ENCODE results near the gene MDGA2. TPM values are rescaled to one million over a fixed set of nuclear protein-coding genes. Genes with fewer than 3 reads are reported as not detected.

Gene MDGA2
- total and polyA plus RNA-seq, 2 of the 8 experiments (the other 6 are each of a cell fraction or from before 2014, with no cell fraction given): 0.11 to 0.69 TPM

DNA sequence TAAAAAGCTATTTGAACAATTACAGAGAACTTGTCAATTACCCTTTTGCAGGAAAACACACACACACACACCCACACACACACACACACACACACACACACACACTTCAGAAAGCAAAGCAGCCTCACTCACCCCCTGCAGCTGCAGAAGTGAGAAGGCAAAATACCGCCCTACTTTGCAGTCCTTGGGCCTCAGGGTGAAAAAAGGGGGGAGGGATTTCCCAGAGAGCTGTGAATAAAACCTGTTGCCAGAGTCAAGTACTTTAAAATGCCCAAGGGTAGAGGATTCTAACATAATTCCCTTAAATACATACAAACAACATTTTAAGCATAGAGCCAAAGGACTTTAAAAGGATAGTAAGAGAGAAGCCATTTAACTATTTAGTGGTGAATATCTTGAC is 285.9 kb downstream of the MDGA2 start:
- TF ChIP-seq SP4 (IDR thresholded peaks at IDR 0.05; ENCODE audit: low read length) (no peak), TCF12 (IDR thresholded peaks at IDR 0.05; ENCODE audit: low read depth, low read length) (no peak), CHD1 (IDR thresholded peaks at IDR 0.05; ENCODE audit: low read depth, low read length) (no peak), BACH1 (IDR thresholded peaks at IDR 0.05; ENCODE audit: low read length) (peak; percentile 35; the same call in 1 of the 2 replicates), CTBP2 (IDR thresholded peaks at IDR 0.05; ENCODE audit: borderline replicate concordance, insufficient read depth, insufficient read length, low read length) (no peak), SP1 (IDR thresholded peaks at IDR 0.05; ENCODE audit: low read depth, low read length) (no peak), TEAD4 (IDR thresholded peaks at IDR 0.05; ENCODE audit: low read depth, low read length) (no peak), JUND (IDR thresholded peaks at IDR 0.05; ENCODE audit: low read length) (no peak)
- Histone ChIP-seq H3K4ac (replicated peaks; ENCODE audit: insufficient read length, low read depth, low read length) (no peak overlapping the region), H2AFZ (ENCODE audit: low read length) (no peak overlapping the region; the same call in 1 of the 2 replicates), H3K4me1 (replicated peaks in 1 of 4; ENCODE audit: control insufficient read depth in 3 of 4, insufficient read depth in 4 of 4, low read length in 3 of 4) (no peaks in the 10 kb centered on the region; a peak in 1 of 7 replicates), H3K56ac (replicated peaks; ENCODE audit: insufficient read length, low read depth, low read length) (no peak overlapping the region), H4K20me1 (replicated peaks in 1 of 2; ENCODE audit: control insufficient read depth in 1 of 2, insufficient read depth in 2 of 2, low read length in 2 of 2) (no peaks in the 10 kb centered on the region), H3K18ac (ENCODE audit: extremely low read depth, low read length) (no peak overlapping the region), H4K5ac (ENCODE audit: insufficient read length, low read depth, low read length) (no peak overlapping the region), H2BK12ac (ENCODE audit: low read depth, low read length) (no peak overlapping the region), H3K23me2 (ENCODE audit: low read depth, low read length) (no peaks in the 10 kb centered on the region; the same call in 1 of the 2 replicates), H4K8ac (ENCODE audit: extremely low read depth, insufficient read depth, low read length) (no peak overlapping the region), H3K9ac (replicated peaks in 1 of 4; ENCODE audit: extremely low read depth in 1 of 4, low read depth in 3 of 4, low read length in 3 of 4) (no peak overlapping the region), H2BK20ac (ENCODE audit: low read length) (no peak overlapping the region), H3K4me3 (ENCODE audit: extremely low read depth in 1 of 4, insufficient read depth in 2 of 4, low read depth in 3 of 4, low read length in 4 of 4) (no peak overlapping the region), H3K36me3 (ENCODE audit: control insufficient read depth in 2 of 4, insufficient read depth in 4 of 4, low read length in 3 of 4) (no peaks in the 10 kb centered on the region), H3K14ac (ENCODE audit: insufficient read length) (no peak overlapping the region), H2BK5ac (ENCODE audit: low read depth, low read length) (no peak overlapping the region), H3K4me2 (ENCODE audit: insufficient read depth in 1 of 2, low read depth in 2 of 2, low read length in 2 of 2) (no peak overlapping the region), H3K27ac (ENCODE audit: low read depth, low read length) (no peak overlapping the region), H3K23ac (ENCODE audit: insufficient read length) (no peak overlapping the region), H2BK120ac (replicated peaks; ENCODE audit: low read depth, low read length) (no peak overlapping the region), H2AK5ac (ENCODE audit: low read depth, low read length) (no peak overlapping the region), H3K79me2 (ENCODE audit: control insufficient read depth in 1 of 2, insufficient read depth in 2 of 2, low read length in 2 of 2) (no peaks in the 10 kb centered on the region), H3K9me3 (ENCODE audit: insufficient read depth in 2 of 2, low read depth in 1 of 2, low read length in 1 of 2) (no peaks in the 10 kb centered on the region), H2BK15ac (ENCODE audit: low read length) (no peak overlapping the region), H3K79me1 (ENCODE audit: low read depth, low read length) (no peaks in the 10 kb centered on the region), H4K91ac (replicated peaks; ENCODE audit: insufficient read length, low read length) (no peak overlapping the region), H3K27me3 (replicated peaks in 1 of 4; ENCODE audit: control insufficient read depth in 3 of 4, extremely low read depth in 1 of 4, insufficient read depth in 3 of 4, low read length in 3 of 4) (no peaks in the 10 kb centered on the region)
- DNase-seq (ENCODE audit: low read depth in 1 of 2, low spot score in 2 of 2) (peak in 1 of 2 experiments; percentile 31), FAIRE-seq (no peak)
- WGBS, 2 experiments (ENCODE audit: extremely low coverage in 1 of 2, insufficient coverage in 1 of 2, insufficient read length in 1 of 2, insufficient replicate concordance in 2 of 2, low coverage in 1 of 2, low lambda C conversion rate in 2 of 2, missing lambda C conversion rate in 1 of 2): 26% methylated on average over 1 of the region's 1 CpG; no CpG with 5 or more reads in 1 of the 2 experiments
- ChIA-PET POLR2A (ENCODE audit: partially characterized antibody) (no interaction called here), CTCF (ENCODE audit: partially characterized antibody) (interaction anchor here (1.0 kb wide), 1 partner anchor 34 kb away, joined by 3 read pairs; no protein-coding TSS in a partner anchor)

All from H1 (cell line).